IPS-20b (cell line): ENCODE data around the gene INPP5K.

Experiments used
- H3K27ac ChIP-seq: one replicate; pipeline ENCODE4 v1.5.1; 2013; ENCODE audit warnings: low read length
- H3K27me3 ChIP-seq: 2 replicates; pipeline ENCODE4 v1.6.1; 2013; ENCODE audit warnings: mild to moderate bottlenecking, low read length, inconsistent platforms; ENCODE audit not compliant: insufficient read depth
- H3K36me3 ChIP-seq: 2 replicates; pipeline ENCODE4 v1.6.1; 2013; ENCODE audit warnings: low read depth, mild to moderate bottlenecking, inconsistent platforms, low read length, moderate library complexity; ENCODE audit not compliant: insufficient read depth
- H3K4me1 ChIP-seq: 2 replicates; pipeline ENCODE4 v1.6.1; 2013; ENCODE audit warnings: mild to moderate bottlenecking, control low read depth, inconsistent platforms, low read length, moderate library complexity; ENCODE audit not compliant: insufficient read depth
- H3K4me3 ChIP-seq: 2 replicates; pipeline ENCODE4 v1.5.1; 2013; ENCODE audit warnings: mild to moderate bottlenecking, low read length, inconsistent platforms
- H3K9ac ChIP-seq: 2 replicates; pipeline ENCODE4 v1.6.1; 2013; ENCODE audit warnings: low read depth, mild to moderate bottlenecking, inconsistent platforms, low read length, moderate library complexity
- H3K9me3 ChIP-seq: 2 replicates; pipeline ENCODE4 v1.6.1; 2013; ENCODE audit warnings: mild to moderate bottlenecking, low read depth, low read length, inconsistent platforms; ENCODE audit not compliant: insufficient read depth

Gene INPP5K

GRCh38 chr17:1498233-1498632 is 18.2 kb downstream of the INPP5K start:
- H3K9me3 ChIP-seq = no peaks in the 10 kb centered on the region
- H3K9ac ChIP-seq = no peak overlapping the region
- H3K27me3 ChIP-seq = no peaks in the 10 kb centered on the region
- H3K27ac ChIP-seq = no peak overlapping the region
- H3K4me3 ChIP-seq = no peak overlapping the region
- H3K36me3 ChIP-seq = no peaks in the 10 kb centered on the region; the same call in 1 of the 2 replicates
- H3K4me1 ChIP-seq = no peaks in the 10 kb centered on the region

- Histone ChIP-seq H3K4me1 (no peaks in the 10 kb centered on the region), H3K36me3 (no peaks in the 10 kb centered on the region; the same call in 1 of the 2 replicates), H3K9ac (no peak overlapping the region)
Observed at GRCh38 chr17:1497831-1498230, 18.6 kb downstream of the INPP5K start.

GRCh38 chr17:1496869-1497268 is 19.5 kb downstream of the INPP5K start:
- Histone ChIP-seq H3K27me3 (peaks cover 8% of the 10 kb centered on the region), H3K4me3 (no peak overlapping the region), H3K27ac (no peak overlapping the region), H3K4me1 (no peaks in the 10 kb centered on the region), H3K9me3 (no peaks in the 10 kb centered on the region), H3K36me3 (no peaks in the 10 kb centered on the region; the same call in 1 of the 2 replicates), H3K9ac (no peak overlapping the region)

More at GRCh38 chr17:1497831-1498230, 18.6 kb downstream of the INPP5K start:
- Histone ChIP-seq H3K4me3 (no peak overlapping the region), H3K27me3 (no peaks in the 10 kb centered on the region), H3K27ac (no peak overlapping the region), H3K9me3 (no peaks in the 10 kb centered on the region)

GRCh38 chr17:1495265-1495989 is 21.0 kb downstream of the INPP5K start:
- no peak overlapping the region for H3K27ac ChIP-seq
- H3K4me1 ChIP-seq = peaks cover 2% of the 10 kb centered on the region; the same call in 1 of the 2 replicates
- H3K36me3 ChIP-seq = no peaks in the 10 kb centered on the region; the same call in 1 of the 2 replicates
- H3K9me3 ChIP-seq = no peaks in the 10 kb centered on the region
- H3K27me3 ChIP-seq = peaks cover 10% of the 10 kb centered on the region
- no peak overlapping the region for H3K4me3 ChIP-seq
- H3K9ac ChIP-seq = no peak overlapping the region

GRCh38 chr17:1494736-1495253 is 21.6 kb downstream of the INPP5K start:
- Histone ChIP-seq H3K4me3 (no peak overlapping the region), H3K27ac (no peak overlapping the region), H3K27me3 (peaks cover 10% of the 10 kb centered on the region), H3K36me3 (no peaks in the 10 kb centered on the region; the same call in 1 of the 2 replicates), H3K4me1 (peaks cover 3% of the 10 kb centered on the region; the same call in 1 of the 2 replicates), H3K9ac (no peak overlapping the region), H3K9me3 (no peaks in the 10 kb centered on the region)

GRCh38 chr17:1494203-1494602 is 22.2 kb downstream of the INPP5K start:
- no peaks in the 10 kb centered on the region; the same call in 1 of the 2 replicates for H3K36me3 ChIP-seq
- peaks cover 3% of the 10 kb centered on the region; the same call in 1 of the 2 replicates for H3K4me1 ChIP-seq
- H3K27me3 ChIP-seq = peaks cover 10% of the 10 kb centered on the region
- H3K27ac ChIP-seq = no peak overlapping the region
- no peak overlapping the region for H3K4me3 ChIP-seq
- no peaks in the 10 kb centered on the region for H3K9me3 ChIP-seq
- H3K9ac ChIP-seq = no peak overlapping the region

- Histone ChIP-seq H3K9ac (no peak overlapping the region), H3K9me3 (no peaks in the 10 kb centered on the region), H3K27ac (no peak overlapping the region), H3K36me3 (no peaks in the 10 kb centered on the region; the same call in 1 of the 2 replicates), H3K4me1 (peaks cover 3% of the 10 kb centered on the region; the same call in 1 of the 2 replicates), H3K27me3 (peaks cover 10% of the 10 kb centered on the region), H3K4me3 (no peak overlapping the region)
Observed at GRCh38 chr17:1493291-1493980, 23.0 kb downstream of the INPP5K start.

GRCh38 chr17:1492249-1493206 is 23.9 kb downstream of the INPP5K start, which contains the start of gene MYO1C:
Gene MYO1C (minus strand): TSS chr17:1492686. CDS start chr17:1492487, 199 bp downstream.
- Histone ChIP-seq H3K36me3 (no peaks in the 10 kb centered on the region; the same call in 1 of the 2 replicates), H3K9me3 (no peaks in the 10 kb centered on the region), H3K4me3 (peak within 1 kb of the TSS; percentile 69), H3K27ac (no peak within 1 kb of the TSS), H3K4me1 (peaks cover 3% of the 10 kb centered on the region; the same call in 1 of the 2 replicates), H3K9ac (peak within 1 kb of the TSS; percentile 61; the same call in 1 of the 2 replicates), H3K27me3 (peaks cover 14% of the 10 kb centered on the region)

GRCh38 chr17:1491443-1492248 is 24.8 kb downstream of the INPP5K start:
- peaks cover 3% of the 10 kb centered on the region; the same call in 1 of the 2 replicates for H3K4me1 ChIP-seq
- H3K9me3 ChIP-seq = no peaks in the 10 kb centered on the region
- peak overlapping the region; percentile 63; the same call in 1 of the 2 replicates for H3K9ac ChIP-seq
- H3K27me3 ChIP-seq = peaks cover 21% of the 10 kb centered on the region
- peak overlapping the region; percentile 80 for H3K4me3 ChIP-seq
- no peaks in the 10 kb centered on the region; the same call in 1 of the 2 replicates for H3K36me3 ChIP-seq
- no peak overlapping the region for H3K27ac ChIP-seq
